Stimulated activated CD8-positive, alpha-beta memory T cell treated with anti-CD3 and anti-CD28 coated beads, Interleukin-4, amount 100 ng/mL, for 4 hours (primary cell): ENCODE results near the gene SLC23A1.
"Not testable (repeated sequence)": the region's sequence is repeated elsewhere in the genome, so short reads cannot be mapped to it uniquely, and the experiment has no call there.

ENCODE experiments used
- DNase-seq, 2 donors: peaks; one replicate each; pipeline ENCODE4 v3.0.0-alpha.2; 2020; ENCODE audit warnings: low read depth in 2 of 2, low spot score in 1 of 2

Gene SLC23A1

GRCh38 chr5:139390639-139391569 is 7.8 kb upstream of the SLC23A1 start:
- DNase-seq = no peak

- DNase-seq = peak in 1 of 2 donors; percentile 63
These were observed 6.9 kb upstream of the SLC23A1 start, which contains the start of gene MZB1 for GRCh38 chr5:139389701-139390638. MZB1 (minus strand) TSS chr5:139389913; CDS start chr5:139389856, 57 bp downstream.

- no peak for DNase-seq
These were observed 5.2 kb upstream of the SLC23A1 start for GRCh38 chr5:139388198-139388821.

- DNase-seq = no peak
These were observed 4.6 kb upstream of the SLC23A1 start for GRCh38 chr5:139387611-139388197.

- not testable (repeated sequence) for DNase-seq
These were observed 3.9 kb upstream of the SLC23A1 start for GRCh38 chr5:139386956-139387355.

GRCh38 chr5:139386050-139386438 is 2.9 kb upstream of the SLC23A1 start:
- DNase-seq = no peak

DNA sequence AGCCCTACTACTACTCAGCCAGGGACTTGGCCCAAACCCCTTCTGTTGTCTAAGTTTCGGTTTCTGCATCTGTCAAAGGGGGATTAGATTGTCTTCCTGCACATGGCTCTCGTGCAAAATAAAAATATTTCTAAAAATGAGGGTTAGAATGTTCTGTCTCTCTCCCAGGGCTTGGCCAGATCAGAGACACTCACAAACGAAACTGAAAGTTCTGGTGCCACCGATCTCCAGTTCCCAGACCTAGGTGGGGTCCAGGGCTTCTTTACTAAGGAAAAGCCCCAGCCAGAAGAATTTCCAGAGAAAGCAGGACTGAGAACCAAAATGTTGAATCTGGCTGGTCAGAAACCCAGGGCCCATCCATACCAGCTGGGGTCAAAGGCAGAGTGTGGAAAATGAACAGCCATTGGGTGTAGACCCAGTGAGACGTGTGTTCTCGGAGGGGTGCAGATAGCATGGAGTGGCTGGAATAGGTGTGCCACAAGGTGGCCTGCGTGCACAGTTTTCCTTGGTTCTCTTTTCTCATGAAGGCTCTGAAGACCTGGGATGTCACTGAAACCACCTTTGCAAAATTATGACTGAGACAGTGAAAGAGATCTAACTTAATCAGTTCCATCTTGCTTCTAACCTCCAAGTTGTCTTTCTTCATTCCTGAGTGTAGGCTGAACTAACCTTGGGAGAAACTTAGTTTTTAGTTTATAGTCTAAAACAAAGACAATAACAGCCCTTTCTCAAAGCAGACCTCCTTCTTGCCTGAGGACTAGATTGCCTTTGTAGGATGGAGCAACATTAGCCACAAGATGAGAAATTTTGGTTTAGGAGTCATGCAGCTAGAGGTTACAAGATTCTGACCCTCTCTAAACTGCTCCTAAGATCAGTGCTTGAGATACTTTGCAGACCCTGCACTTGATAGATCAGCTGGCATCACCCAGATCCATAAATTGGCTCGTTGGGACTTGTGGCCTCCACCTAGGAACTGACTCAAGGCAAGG is 2.3 kb upstream of the SLC23A1 start:
- no peak for DNase-seq

DNA sequence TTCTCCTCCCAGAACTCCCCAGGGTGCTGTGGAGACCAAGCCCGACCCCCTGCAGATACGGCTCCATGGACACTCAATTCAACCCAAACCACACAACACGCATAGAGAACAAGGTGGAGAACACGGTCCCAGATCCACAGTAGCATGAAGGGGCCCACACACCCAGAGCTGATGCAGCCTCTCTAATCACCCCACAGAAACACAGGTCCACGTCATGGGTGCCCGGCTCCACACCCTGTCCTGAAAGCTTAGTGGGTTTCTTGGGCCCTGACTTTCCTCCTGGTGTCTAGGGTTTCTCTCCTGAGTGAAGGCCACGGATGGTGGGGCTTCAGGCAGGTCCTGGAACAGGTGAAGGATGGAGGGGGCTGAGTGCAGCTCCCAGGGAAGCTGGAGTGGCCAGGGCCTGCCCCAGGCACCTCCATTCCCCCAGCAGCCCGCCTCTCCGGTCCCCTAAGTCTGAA is 1.5 kb upstream of the SLC23A1 start:
- DNase-seq = no peak

GRCh38 chr5:139383993-139384590 is 995 bp upstream of the SLC23A1 start:
- DNase-seq = no peak

GRCh38 chr5:139382807-139383206 is 290 bp downstream of the SLC23A1 start:
- no peak for DNase-seq

DNA sequence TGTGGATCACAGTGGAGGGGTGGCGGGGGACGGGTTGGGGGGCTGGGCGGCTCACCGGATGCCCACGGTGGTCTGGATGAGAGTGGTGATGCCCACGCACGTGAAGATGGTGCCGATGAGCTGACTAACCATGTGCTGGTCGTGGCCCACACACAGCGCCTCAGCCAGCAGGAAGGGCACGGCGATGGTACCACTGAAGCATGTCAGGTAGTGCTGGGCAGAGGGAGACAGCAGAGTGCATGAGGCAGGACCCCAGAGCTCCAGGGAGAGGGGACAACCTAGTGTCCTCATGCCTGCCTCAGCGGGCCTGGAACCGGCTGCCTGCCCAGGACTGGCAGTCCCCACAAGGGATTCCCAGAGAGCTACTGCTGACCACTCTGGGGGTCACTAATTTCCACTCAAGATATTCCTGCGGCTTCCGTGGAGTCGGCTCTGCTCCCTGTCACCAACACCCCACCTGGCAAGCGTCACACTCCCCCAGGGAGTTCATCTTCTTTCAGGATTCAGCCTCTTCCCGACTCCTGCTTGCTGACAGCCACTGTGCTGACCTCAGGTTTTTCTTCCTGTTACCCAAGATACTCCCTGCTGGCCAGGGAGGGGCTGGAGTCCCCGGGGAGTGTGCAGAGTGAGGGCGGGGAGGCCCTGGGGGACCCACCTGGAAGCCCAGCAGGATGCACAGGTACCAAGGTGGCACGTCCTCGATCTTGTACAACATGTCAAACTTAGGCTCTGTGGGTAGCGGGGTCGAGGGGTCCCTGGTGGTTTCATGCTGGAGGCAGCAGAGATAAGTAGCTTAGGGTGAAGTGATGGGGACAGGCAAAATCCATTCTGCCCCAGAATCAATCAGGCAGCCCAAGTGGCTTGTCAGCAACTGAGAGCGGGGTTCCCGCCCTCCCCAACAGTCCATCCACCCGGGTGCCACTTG is 998 bp downstream of the SLC23A1 start:
- DNase-seq = no peak

DNA sequence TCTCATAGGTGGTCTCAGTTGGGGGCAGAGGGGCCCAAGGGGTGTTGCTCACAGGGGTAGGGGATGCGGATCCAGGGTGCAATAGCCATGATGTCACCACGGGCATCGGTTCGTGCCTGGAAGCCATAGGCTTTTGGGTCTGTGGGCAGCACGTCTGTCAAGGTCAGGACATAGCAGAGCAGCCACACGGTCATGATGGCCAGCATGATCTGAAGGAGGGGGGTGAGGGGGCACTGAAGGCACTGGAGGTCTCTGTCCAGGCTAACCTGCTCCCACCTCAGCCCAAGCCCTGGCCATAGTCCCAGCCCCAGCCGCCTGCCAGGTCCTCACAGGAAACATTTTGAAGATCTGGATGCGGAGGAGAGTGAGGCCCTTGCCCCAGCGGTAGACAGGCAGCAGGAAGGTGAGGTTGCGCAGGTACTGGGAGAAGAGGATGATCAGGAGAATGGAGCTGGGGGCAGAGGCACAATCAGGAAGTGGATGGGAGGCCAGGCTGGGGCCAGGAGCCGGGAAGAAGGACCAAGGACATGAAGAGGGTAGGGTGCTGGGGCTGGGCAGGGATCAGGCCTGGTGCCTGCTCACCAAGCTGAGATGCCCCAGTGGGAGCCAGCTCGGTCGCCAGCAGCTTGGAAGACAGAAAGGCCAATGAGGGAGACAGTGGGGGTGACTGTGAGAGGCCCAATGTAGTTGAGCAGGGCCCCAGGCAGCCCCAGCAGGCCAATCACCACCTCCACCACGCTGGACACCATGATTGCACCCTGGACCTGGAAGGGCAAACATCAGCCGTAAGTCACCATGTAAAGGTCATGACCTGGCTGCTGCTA is 3.3 kb downstream of the SLC23A1 start:
- no peak for DNase-seq

GRCh38 chr5:139378941-139379361 is 4.1 kb downstream of the SLC23A1 start:
- no peak for DNase-seq

DNA sequence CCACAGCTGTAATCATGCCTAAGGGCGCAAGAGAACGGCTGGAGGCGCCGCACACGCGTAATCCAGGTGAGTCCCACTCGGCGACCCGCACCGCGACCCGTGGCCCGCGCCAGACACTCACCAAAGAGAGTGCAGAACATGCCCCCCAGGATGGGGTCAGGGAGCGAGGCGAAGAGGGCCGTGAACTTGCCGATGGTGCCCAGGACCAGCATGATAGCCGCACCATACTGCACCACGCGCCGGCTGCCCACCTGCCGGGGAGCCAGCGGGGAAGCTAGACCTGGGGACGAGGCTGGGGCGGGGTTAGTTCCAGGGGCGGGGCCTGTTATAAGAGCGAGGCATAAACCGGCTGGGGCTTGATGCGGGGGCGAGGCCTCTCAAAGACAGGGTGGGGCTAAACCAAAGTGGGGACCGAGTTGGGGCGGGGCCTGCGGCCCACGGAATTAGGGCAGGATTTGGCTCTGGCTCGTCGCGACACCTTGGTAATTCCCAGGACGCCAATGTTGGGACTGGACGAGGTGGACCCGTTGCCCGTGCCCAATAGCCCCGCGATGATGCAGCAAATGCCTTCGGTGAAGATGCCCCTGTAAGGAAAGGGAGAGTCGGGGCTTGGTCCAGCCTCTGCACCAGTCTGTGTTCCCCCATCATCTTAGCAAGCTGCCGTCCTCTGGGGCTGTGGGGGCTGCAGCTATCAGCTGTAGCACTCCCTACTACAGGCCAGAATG is 4.8 kb downstream of the SLC23A1 start:
- DNase-seq = no peak

DNA sequence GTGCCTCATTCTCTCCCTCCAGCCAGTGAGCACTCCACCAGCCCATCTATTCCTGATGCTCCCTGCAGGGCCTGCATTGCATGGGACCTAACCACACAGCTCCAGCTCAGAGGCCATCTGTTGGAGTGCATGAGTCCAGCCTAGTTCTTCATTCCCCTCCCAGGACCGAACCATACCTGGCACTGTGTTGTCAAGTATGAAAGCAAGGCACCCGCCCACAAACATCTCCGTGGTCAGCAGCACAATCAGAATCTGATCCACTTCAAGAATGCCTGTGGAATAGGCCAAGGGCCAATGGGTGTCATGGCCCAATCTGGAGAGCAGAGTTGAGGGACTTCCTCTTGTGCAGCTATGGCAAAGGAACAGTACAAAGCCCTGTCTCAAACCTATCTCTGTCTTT is 5.9 kb downstream of the SLC23A1 start:
- no peak for DNase-seq

- DNase-seq = no peak
These were observed 6.7 kb downstream of the SLC23A1 start for GRCh38 chr5:139376364-139376763.

DNA sequence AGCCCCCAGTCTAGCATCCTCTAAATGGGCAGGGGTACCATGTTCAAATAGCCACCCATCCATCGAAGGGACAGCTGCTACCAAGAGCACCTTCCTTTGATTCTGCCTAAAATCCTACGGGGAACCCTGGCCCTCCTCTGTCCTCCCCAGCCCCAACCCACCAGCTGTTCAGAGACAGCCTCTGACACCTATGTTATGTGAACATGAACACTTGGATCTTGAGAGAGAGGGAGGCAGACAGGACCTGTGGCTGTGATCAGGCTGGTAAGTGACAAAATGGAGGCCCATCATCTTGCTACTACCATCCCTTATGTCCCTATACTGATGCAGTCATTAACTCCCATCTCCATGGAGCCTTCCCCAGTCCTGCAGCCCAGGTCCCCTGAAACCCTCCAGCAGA is 8.2 kb downstream of the SLC23A1 start:
- no peak for DNase-seq
